GM19239 (cell line): ENCODE results near the gene RASA3.
A peak's percentile ranks its signal among the peaks of the same experiment; 100 is the strongest.
"Not testable (repeated sequence)": the region's sequence is repeated elsewhere in the genome, so short reads cannot be mapped to it uniquely, and the experiment has no call there.

Source experiments
- DNase-seq: peaks from one replicate; pipeline ENCODE4 v3.0.0; 2011; ENCODE audit warnings: low spot score; ENCODE audit not compliant: insufficient read length
- FAIRE-seq: peaks from 2 replicates; lab custom pipeline; 2011; peaks lifted over from hg19 to GRCh38; lab: Jason Lieb, UNC

RASA3 gene

GRCh38 chr13:114128624-114129522, 3.5 kb downstream of the RASA3 start:
- DNase-seq: peak; percentile 95
- peak; percentile 98 for FAIRE-seq

GRCh38 chr13:114128348-114128623, 4.1 kb downstream of the RASA3 start:
- DNase-seq (no peak), FAIRE-seq (no peak)

DNA sequence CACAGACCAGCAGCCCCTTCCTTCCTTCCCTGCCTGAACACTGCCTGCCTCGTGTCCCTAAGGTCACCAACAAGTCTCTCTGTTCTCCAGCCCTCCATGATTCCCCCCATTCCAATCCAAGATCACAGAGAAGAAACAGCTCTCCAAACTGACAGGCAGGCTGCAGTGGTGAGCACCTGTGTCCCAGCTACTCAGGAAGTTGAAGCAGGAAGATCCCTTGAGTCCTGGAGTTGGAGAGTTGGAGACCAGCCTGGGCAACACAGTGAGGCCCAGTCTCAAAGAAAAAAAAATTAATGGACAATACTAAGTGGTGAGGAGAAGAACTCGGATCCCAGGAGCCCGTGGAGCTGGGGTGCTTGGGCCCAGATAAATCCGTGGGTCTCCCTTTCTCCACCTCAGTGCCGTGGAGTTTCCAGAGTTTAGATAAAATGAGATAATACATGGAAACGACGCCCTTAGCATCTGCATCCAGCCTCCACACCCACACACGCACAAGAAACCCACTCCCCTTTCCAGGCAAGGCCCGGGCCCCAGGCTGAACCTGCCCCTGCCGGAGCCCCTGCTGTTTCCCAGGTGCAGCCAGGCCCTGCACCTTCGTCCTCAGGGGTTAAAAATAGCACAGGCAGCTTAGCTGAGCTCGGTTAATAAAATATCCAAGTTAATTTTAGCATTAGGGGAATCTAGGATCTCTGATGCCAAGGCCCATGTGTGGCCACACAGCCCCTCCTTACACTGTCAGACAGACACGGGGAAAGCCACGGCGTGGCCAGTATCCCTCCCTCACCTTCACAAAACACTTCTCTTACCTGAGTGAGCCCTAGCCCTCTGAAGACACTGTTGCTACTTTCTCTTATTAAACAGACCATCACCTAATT, 4.7 kb downstream of the RASA3 start:
- DNase-seq: no peak
- no peak for FAIRE-seq

DNA sequence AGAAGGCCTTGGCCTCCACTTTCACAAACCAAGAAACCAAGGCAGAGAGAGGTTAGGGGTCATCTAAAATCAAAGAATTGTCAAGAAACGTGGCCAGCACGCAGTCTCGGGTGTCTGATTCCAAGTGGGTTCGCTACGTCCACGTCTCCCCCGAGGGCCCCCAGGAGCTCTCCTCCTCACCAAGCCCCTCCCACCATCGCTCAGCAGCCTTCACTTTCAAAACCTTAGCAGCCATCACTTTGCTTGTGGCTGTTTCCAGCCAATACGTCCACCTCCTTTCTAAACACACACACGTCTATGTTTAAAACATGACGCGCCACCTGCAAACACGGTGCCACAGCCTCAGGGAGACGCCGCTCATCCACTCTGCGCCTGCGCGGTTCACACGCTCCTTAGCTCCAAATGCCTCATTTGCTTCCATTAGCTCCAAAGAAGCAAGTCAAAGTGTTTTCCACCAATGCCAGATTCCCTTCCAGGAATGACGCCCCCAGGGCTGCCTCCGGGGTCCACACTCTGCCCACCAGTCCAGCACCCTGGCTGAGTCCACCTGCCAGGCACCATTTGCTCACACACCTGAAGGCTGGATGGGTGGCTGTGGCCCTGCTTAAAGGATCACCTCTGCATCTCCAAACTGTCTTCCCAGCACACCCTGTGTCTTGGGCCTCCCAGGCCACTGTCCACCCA, 5.5 kb downstream of the RASA3 start:
- DNase-seq: no peak
- FAIRE-seq: no peak

GRCh38 chr13:114126086-114126485, 6.3 kb downstream of the RASA3 start:
- not testable (repeated sequence) for FAIRE-seq, DNase-seq

GRCh38 chr13:114125589-114125988, 6.8 kb downstream of the RASA3 start:
- no peak for FAIRE-seq
- no peak for DNase-seq

DNA sequence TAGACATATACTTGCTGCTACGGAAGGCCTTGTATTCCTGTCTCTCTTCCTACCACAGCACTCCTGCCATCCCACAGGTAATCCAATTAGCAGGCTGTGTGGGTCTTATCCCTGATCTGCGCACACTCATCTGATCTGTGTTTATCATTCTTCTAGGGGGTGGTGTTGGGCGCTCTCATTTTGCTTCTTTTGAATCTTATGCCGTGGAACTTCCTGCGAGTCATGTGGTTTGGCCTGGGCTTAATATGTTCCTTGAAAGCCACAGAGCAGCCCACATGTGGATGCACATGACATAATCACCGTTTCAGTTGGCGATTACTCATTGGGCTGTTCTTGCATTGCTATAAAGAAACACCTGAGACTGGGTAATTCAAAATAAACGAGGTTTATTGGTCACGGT, 7.5 kb downstream of the RASA3 start:
- FAIRE-seq (no peak), DNase-seq (no peak)

- DNase-seq (no peak), FAIRE-seq (no peak)
Observed at GRCh38 chr13:114124431-114124830, 8.0 kb downstream of the RASA3 start.

- FAIRE-seq: no peak
- no peak for DNase-seq
Observed at GRCh38 chr13:114123876-114124275, 8.5 kb downstream of the RASA3 start.

DNA sequence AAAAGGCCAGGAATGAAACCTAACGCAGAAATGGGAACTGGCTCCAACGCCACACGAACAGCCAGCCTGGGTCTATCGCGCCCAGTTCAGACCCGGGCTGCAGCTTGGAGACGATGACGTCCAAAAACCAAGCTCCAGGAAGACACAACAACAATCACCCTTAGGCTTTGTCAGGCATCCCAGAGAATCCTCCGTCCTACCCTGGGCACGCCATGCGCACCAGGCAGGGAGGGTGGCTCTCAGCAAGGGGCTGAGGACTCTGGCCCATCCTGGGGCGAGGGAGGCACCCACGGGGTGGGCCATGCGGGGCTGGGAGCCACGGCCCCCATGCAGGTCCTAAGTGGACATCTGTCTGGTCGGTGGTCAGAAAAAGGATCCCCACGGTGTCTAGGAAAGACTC, 9.0 kb downstream of the RASA3 start:
- DNase-seq: no peak
- FAIRE-seq: no peak

DNA sequence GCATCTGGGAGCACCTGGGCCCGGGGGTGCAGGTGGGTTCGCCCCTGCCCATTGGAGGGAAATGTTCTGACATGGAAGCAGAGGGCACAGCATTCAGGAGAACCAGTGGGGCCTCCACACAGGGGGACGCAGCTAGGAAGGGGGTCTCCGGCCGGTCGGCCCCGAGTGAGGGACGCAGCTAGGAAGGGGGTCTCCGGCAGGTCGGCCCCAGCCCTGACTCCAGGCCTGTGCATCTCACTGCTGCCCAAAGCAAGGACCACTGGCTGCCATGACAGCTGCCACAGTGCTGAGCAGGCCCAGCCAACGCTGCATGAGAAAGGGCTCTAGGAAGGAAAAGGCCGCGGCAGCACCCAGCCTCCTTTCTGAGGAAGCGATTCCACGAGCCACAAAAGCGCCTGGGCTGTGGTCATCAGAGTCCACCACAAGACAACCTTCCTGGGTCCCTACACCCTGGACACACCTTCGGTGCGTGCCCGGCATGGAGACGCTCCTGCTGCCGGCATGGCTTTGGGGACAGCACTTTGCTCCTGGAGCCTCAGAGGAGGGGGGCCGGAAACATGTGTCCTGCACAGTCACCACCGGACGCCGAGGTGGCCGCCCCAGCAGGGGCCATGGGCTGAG, 9.7 kb downstream of the RASA3 start:
- no peak for FAIRE-seq
- no peak for DNase-seq

- FAIRE-seq (no peak), DNase-seq (no peak)
Observed at GRCh38 chr13:114122127-114122511, 10.3 kb downstream of the RASA3 start.

- FAIRE-seq: no peak
- no peak for DNase-seq
Observed at GRCh38 chr13:114121496-114122126, 10.8 kb downstream of the RASA3 start.

- no peak for DNase-seq
- FAIRE-seq: no peak
Observed at GRCh38 chr13:114121031-114121430, 11.4 kb downstream of the RASA3 start.

DNA sequence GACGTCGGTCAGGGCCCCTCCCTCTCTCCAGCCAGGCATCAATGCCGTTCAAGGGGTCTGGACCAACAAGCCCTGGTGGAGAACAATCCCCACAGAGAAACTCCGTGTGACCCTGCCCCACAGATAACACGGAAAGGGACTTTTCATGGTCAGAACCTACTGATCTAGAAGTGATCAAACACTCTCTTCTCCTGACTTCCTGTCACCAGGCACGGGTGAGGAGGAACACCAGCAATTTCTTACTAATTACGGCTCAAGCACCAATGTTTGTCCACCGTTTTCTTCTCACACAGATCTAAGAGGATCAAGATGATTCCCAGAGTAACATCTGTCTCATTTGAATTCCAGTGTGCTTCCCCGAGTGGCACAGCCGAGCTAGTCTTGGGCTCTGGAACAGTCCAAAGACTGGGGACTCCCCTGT, 11.8 kb downstream of the RASA3 start:
- DNase-seq (no peak), FAIRE-seq (no peak)

GRCh38 chr13:114119196-114119595, 13.2 kb downstream of the RASA3 start:
- FAIRE-seq (peak; percentile 64), DNase-seq (no peak)

GRCh38 chr13:114118511-114119123, 13.8 kb downstream of the RASA3 start:
- DNase-seq (no peak), FAIRE-seq (peak; percentile 83)

DNA sequence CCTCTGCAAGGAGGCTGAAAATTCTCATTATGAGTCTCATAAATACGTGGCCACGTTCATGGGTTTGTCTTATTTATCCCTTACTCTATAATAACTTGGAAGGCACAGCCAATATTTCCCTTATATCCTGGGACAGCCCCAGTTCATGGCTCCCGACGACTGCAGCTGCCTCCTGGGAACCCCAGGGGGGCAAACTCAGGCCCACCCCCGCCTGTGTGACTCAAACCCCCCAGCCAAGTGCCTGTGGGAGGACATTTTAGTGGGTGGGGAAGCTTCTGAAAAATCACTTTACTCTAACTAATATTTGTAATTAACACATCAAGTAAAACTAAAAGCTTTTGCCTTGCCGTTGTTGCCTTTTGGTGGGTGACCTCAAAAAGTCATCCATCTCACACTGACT, 14.3 kb downstream of the RASA3 start:
- no peak for DNase-seq
- no peak for FAIRE-seq

GRCh38 chr13:114117341-114117874, 15.0 kb downstream of the RASA3 start:
- not testable (repeated sequence) for DNase-seq, FAIRE-seq
